ENCODE measurements around the gene CRX.
"Not testable (repeated sequence)": the region's sequence is repeated elsewhere in the genome, so short reads cannot be mapped to it uniquely, and the experiment has no call there.

Gene CRX

GRCh38 chr19:47859838-47860237 is 38.1 kb downstream of the CRX start:
- not testable (repeated sequence) for DNase-seq (ENCODE audit: low read depth)

GRCh38 chr19:47860602-47861297 is 39.0 kb downstream of the CRX start:
- no peak for DNase-seq (ENCODE audit: low read depth)

GRCh38 chr19:47861630-47862029 is 39.9 kb downstream of the CRX start:
- DNase-seq (ENCODE audit: low read depth) = no peak

- DNase-seq (ENCODE audit: low read depth) = peak; percentile 35
Observed at GRCh38 chr19:47863514-47863936, 41.8 kb downstream of the CRX start.

- no peak for DNase-seq (ENCODE audit: low read depth)
Observed at GRCh38 chr19:47865166-47865565, 43.4 kb downstream of the CRX start.

- no peak for DNase-seq (ENCODE audit: low read depth)
Observed at GRCh38 chr19:47878906-47879305, 57.2 kb downstream of the CRX start.

GRCh38 chr19:47879385-47879784 is 57.6 kb downstream of the CRX start:
- DNase-seq (ENCODE audit: low read depth) = not testable (repeated sequence)

- DNase-seq (ENCODE audit: low read depth) = no peak
Observed at GRCh38 chr19:47881757-47882156, 60.0 kb downstream of the CRX start.

- DNase-seq (ENCODE audit: low read depth) = no peak
Observed at GRCh38 chr19:47882890-47883289, 61.2 kb downstream of the CRX start.

- no peak for DNase-seq (ENCODE audit: low read depth)
Observed at GRCh38 chr19:47885067-47885463, 63.3 kb downstream of the CRX start.

GRCh38 chr19:47886010-47886559 is 64.3 kb downstream of the CRX start, which contains the start of gene SULT2A1:
Gene SULT2A1 (minus strand): TSS chr19:47886315. CDS start chr19:47886257, 58 bp downstream.
- DNase-seq (ENCODE audit: low read depth) = no peak

GRCh38 chr19:47890865-47891621 is 69.3 kb downstream of the CRX start:
- no peak for DNase-seq (ENCODE audit: low read depth)

GRCh38 chr19:47891622-47891922 is 69.8 kb downstream of the CRX start:
- DNase-seq (ENCODE audit: low read depth) = no peak

GRCh38 chr19:47891923-47892666 is 70.4 kb downstream of the CRX start:
- no peak for DNase-seq (ENCODE audit: low read depth)
